ENCODE data around the gene P2RX3. TPM values are rescaled to one million over a fixed set of nuclear protein-coding genes. Genes with fewer than 3 reads are reported as not detected.

P2RX3 gene
- total RNA-seq, 4 donors from 2014 or later = not detected

DNA sequence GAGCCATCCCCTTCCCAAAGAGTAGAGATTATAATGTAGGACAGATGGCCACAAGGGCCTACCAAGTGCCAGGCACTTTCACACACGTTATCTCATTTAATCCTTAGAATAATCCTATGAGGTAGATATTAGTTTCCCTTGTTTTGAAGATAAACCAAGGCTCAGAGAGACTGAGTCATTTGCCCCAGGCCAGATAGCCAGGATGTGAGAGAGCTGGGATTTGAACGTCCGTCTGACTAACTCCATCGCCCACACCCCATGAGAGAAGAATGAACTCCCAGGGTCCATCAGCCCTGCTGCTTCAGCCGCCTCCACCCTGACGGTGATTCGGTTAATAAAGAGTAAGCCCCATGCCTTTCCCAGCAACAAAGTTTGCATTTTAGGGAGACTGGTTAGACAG, 32.1 kb downstream of the P2RX3 start:
- H3K4me3 ChIP-seq (ENCODE audit: low read depth, poor library complexity, severe bottlenecking) = no peak overlapping the region
- WGBS, 2 donors = 84 to 85% methylated on average over 7 of the region's 7 CpGs
- intact Hi-C loops (cut with DNase I; ENCODE audit: low total_unique reads) = no loop called here
- TF ChIP-seq, protein P1, sequence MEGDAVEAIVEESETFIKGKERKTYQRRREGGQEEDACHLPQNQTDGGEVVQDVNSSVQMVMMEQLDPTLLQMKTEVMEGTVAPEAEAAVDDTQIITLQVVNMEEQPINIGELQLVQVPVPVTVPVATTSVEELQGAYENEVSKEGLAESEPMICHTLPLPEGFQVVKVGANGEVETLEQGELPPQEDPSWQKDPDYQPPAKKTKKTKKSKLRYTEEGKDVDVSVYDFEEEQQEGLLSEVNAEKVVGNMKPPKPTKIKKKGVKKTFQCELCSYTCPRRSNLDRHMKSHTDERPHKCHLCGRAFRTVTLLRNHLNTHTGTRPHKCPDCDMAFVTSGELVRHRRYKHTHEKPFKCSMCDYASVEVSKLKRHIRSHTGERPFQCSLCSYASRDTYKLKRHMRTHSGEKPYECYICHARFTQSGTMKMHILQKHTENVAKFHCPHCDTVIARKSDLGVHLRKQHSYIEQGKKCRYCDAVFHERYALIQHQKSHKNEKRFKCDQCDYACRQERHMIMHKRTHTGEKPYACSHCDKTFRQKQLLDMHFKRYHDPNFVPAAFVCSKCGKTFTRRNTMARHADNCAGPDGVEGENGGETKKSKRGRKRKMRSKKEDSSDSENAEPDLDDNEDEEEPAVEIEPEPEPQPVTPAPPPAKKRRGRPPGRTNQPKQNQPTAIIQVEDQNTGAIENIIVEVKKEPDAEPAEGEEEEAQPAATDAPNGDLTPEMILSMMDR (IDR thresholded peaks at IDR 0.05) = no peak
- TF ChIP-seq POLR2A (IDR thresholded peaks at IDR 0.05) = no peak
- no peak for DNase-seq (ENCODE audit: low spot score in 2 of 2)

DNA sequence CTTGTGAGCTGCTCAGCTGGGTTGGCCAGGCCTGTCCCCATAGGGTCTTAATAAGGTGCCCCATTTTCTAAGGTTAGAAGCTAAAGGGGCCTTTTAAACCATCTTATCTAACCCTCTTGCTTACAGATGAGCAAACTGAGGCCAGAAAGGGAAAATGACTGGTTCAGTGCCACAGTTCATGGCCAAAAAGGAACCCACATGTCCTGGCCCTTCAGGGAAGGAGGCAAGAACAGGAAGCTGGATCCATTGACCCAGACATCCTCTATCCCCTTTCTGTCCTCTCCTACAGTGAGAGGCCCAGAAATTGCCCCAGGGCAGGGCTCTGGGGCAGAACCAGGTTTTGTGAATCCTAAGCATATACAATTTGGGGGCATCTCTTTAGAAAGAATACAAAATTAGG, 32.8 kb downstream of the P2RX3 start:
- H3K4me3 ChIP-seq (ENCODE audit: low read depth, poor library complexity, severe bottlenecking) = no peak overlapping the region
- DNase-seq (ENCODE audit: low spot score in 2 of 2) = no peak
- TF ChIP-seq, protein P1 (IDR thresholded peaks at IDR 0.05) = no peak
- no peak for TF ChIP-seq POLR2A (IDR thresholded peaks at IDR 0.05)
- intact Hi-C loops (cut with DNase I; ENCODE audit: low total_unique reads) = no loop called here

DNA sequence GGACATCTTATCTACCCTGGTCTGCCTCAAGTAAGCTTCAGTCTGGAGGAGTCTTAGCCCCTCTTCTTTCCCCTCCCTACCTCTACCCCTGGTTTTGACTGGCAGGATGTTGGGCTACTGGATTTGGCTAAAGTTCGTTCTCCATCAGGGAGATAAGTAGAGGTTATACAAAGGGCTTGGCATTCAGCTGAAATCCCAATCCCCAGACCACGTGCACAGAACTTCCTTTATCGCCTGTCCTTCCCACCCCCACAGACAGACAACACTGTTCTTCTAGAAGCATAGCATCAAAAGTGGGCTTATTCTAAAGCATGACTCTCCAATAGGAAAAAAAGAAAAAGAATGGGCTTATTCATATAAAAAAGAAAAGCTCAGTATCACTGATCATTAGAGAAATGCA, 35.0 kb downstream of the P2RX3 start:
- no peak for DNase-seq (ENCODE audit: low spot score in 2 of 2)
- H3K4me3 ChIP-seq (ENCODE audit: low read depth, poor library complexity, severe bottlenecking) = no peak overlapping the region
- no peak for TF ChIP-seq POLR2A (IDR thresholded peaks at IDR 0.05)
- TF ChIP-seq, protein P1 (IDR thresholded peaks at IDR 0.05) = no peak
- 57 to 68% methylated on average over 3 of the region's 3 CpGs for WGBS, 2 donors
- intact Hi-C loops (cut with DNase I; ENCODE audit: low total_unique reads) = no loop called here

DNA sequence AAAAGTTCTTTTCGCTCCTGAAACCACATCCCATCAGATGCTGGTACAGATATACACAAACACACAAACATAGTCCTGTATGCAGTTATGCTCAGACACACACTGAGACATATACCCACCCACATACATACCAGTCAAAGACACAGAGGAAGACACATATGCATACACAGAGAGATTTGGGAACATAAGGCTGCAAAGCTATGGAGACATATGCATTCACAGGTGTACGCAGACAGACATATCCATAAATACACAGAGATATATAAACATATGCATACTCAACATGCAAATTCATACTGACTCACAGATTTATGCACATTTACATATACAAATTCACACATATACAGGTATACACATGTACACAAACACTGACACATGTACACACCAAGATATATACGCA, 36.8 kb downstream of the P2RX3 start:
- intact Hi-C loops (cut with DNase I; ENCODE audit: low total_unique reads) = no loop called here
- H3K4me3 ChIP-seq (ENCODE audit: low read depth, poor library complexity, severe bottlenecking) = no peak overlapping the region
- WGBS, 2 donors = 86 to 88% methylated on average over 3 of the region's 3 CpGs
- DNase-seq (ENCODE audit: low spot score in 2 of 2) = no peak
- TF ChIP-seq POLR2A (IDR thresholded peaks at IDR 0.05) = no peak

DNA sequence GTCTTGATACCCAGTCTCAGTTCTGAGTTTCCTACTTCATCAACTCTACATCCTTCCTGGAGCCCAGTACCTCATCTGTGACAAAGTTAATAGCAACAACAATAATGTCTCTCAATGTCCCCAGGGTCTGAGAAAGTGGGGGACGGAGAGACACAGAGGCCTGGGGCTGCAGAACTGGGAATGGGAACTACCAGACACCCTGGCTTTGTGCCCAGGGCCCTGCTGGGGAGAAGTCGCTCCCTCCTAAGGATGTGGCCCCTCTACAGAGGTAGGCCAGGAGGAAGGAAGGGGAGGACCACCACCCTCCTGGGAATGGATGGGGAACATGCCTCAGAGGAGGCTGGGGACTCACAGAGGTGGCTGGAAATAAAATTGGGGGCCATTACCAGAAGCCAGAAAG, 37.3 kb downstream of the P2RX3 start:
- WGBS, 2 donors = 63 to 71% methylated on average over 2 of the region's 2 CpGs
- no peak overlapping the region for H3K4me3 ChIP-seq (ENCODE audit: low read depth, poor library complexity, severe bottlenecking)
- intact Hi-C loops (cut with DNase I; ENCODE audit: low total_unique reads) = no loop called here
- TF ChIP-seq POLR2A (IDR thresholded peaks at IDR 0.05) = no peak
- TF ChIP-seq, protein P1 (IDR thresholded peaks at IDR 0.05) = no peak
- DNase-seq (ENCODE audit: low spot score in 2 of 2) = no peak

DNA sequence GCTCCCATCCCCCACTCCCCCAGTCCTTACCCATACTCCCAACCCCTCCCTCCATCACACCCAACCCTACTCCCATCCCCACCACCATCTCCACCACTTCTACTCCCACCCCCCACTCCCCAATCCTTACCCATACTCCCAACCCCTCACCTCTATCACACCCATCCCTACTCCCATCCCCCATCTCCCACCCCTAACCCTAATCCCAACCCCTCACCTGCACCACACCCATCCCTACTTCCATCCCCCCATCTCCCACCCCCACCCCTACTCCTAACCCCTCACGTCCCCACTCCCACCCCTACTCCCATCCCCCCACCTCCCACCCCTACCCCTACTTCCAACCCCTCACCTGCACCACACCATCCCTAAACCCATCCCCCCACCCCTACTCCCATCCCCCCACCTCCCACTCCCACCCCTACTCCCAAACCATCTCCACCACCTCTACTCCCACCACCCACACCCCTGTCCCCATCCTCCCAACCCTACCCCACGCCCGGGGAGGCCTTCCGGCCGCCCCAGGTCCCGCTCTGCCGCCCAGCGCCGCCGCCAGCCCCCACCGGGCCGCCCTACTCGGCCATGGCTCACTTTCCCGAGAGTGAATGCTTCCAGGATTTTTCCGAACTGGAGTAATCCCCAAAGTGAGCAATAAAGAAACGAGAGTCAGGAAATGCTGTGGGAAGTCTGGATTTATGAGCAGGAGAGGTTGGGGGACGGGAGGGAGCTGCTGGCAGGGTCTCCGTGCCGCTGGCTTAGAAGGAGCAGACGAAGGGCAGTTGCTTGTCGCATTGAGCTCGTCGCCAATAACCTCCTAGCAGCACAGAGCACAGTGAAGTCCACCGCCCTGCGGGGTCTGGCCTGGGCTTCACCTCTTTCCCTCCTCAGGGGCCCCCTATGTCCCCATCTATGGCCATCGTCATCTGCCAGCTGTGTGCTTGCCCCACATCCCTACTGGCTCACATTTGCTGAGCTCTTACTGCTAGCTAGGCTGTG, 38.2 kb downstream of the P2RX3 start:
- intact Hi-C loops (cut with DNase I; ENCODE audit: low total_unique reads) = no loop called here
- no peak for TF ChIP-seq POLR2A (IDR thresholded peaks at IDR 0.05)
- TF ChIP-seq, protein P1 (IDR thresholded peaks at IDR 0.05) = no peak
- WGBS, 2 donors = 62 to 63% methylated on average over 25 to 26 of the region's 26 CpGs
- no peak overlapping the region for H3K4me3 ChIP-seq (ENCODE audit: low read depth, poor library complexity, severe bottlenecking)
- no peak for DNase-seq (ENCODE audit: low spot score in 2 of 2)
